HG02798 (cell line): ENCODE results near the gene NACA.
"Not testable (repeated sequence)": the region's sequence is repeated elsewhere in the genome, so short reads cannot be mapped to it uniquely, and the experiment has no call there.

Source experiments
- ATAC-seq: cut with Tn5 transposase; IDR thresholded peaks from one replicate; pipeline ENCODE4 v1.9.1; 2021; ENCODE audit warnings: mild to moderate bottlenecking; ENCODE audit not compliant: unreplicated experiment, poor library complexity

NACA gene

DNA sequence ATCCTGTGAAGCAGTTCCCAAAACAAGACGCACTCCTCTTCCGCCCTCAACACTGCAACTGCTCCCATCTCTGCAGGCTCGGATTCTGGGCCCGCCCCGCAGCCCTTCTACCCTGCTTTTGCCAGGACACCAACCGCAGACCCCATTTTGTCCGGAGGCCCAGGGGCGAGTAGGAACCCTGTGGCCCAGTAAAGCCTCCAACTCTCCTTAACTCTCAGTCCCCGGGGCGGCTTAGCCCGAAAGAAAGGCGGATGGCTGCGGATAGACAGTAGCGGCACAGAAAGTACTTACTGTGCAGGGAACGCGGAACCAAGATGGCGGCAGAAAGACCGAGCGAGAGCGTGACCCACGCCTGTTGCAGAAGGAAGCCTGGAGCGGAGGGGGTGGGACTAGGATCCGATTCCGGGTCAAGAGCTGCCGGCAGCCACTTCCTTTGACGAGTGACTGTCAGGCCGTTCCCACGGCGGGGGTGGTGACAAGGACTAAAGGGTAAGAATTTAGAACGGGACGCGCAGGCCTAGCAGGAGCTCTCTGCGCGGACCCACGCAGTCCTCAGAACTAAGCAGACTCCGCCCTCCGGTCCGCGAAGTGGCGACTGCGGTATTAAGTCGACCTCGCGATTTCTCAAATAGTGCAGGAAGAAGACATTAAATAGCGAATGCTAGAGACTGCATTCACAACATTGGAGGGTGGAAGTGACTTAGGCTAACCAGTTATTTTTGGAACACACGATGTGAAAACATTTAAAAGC lies at the start of gene NACA:
TSS of gene NACA (minus strand) at position 328 of the 751 bp plus-strand sequence. CDS start 778 bp downstream, outside the sequence.
- ATAC-seq, result peak; percentile 97

GRCh38 chr12:56773113-56773512 lies 48.0 kb upstream of the NACA start:
- ATAC-seq, result no peak

- ATAC-seq, result no peak
Observed at GRCh38 chr12:56772625-56773024, 47.5 kb upstream of the NACA start.

DNA sequence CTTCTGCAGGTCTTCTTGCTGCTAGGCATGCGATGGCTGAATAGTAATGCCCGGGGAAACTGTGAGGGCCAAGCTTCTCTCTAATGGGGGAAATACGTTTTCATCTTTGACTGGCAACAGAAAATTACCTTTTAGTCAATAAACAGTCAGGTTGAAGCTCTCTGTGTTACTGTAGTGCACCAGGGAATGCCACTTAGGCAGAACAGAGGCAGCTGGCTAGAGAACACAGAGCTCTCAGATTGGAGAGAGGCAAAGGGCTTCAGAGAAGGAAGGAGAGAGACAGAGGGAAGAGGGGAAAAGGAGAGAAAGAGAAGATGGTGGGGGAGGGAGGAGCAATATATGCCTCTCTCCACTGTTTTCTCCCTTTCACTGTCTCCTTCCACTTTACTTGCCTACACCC lies 44.8 kb upstream of the NACA start:
- ATAC-seq, result no peak

DNA sequence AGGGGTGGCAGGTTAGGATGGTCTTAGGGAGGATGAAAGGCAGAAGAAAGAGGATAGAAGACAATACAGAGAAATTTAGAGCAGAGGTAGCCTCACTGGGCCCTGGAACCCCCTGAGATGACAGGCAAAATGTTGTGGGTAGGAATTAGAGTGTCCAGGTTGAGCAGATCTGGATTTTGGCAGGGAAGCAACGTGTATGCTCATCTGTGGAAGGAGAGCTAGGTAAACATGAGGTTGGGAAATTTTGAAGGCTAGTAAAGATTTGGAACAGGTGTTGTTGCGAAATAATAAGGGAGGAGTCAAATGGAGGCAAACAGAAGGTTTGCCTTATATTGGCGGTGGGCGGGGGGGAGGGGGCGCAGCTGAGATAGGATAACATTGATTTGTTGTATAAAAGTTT lies 43.3 kb upstream of the NACA start:
- no peak for ATAC-seq

DNA sequence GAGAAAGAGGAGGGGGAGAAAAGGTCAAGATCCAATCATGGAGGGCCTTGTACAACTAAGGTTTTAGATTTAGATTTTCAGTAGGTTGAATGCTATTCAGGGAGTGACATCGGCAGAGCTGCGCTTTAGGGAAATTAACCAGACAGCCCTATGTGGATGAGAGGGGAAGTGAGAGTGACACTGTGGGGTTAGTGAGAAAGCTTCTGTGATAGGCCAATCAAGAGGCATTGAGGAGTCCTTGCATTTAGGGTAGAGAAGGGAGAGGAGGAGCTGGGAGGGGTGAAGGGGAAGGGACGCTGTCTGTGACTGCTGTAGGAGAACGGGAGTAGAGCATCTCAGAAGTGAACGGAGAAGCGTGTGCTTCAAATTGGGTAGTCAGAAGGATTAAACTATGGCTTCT lies 41.4 kb upstream of the NACA start:
- peak; percentile 97 for ATAC-seq

DNA sequence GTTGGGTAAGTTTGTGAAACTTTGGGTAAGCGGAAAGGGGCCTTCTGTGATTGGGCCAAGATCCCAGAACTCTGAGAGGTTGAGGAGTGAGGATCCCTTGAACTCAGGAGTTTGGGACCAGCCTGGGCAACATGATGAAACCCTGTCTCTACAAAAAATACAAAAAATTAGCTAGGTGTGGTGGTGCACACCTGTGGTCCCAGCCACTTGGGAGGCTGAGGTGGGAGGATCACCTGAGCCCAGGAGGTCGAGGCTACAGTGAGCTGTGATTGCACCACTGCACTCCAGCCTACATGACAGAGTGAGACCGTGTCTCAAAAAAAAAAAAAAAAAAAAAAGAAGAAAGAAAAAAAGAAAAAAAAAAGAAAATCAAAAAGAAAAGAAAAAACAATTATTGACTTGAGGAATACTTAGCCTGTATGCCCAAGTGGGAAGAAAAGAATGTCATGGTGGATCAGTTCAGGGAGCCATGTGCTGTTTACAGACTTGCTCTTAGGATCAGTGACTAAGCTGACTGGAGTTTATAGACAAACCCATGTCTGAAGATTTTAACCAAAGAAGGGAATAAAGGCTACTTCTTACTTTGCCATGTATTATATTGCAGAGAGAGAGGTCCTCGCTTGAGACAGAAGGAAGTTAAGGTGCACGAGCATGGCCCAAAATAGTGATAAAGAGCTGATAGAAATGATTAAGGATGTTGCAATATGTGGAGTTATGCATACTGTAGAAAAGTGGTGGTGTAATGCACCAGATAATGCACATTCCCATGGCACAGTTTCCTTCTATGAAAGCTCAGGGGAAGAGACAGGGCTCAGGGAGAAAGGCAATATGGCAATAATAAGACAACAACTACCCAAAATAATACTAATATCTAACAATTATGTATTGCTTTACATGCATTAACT lies 38.9 kb upstream of the NACA start:
- no peak for ATAC-seq

- no peak for ATAC-seq
Observed at GRCh38 chr12:56761812-56762211, 36.7 kb upstream of the NACA start.

DNA sequence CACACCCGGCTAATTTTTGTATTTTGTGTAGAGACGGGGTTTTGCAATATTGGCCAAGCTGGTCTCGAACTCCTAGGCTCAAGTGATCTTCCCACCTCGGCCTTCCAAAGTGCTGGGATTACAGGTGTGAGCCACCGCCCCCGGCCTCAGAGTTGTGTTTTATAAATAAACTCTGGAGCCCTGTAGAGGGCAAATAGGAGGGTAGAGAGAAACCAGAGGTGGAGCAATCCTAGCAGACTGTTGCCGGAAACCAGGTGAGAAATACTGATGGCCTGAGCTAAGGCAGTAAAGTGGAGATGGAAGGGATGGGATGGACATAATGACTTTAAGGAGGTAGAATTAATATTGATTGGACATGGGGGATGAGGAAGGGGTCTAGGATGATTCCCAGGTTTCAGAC lies 35.4 kb upstream of the NACA start:
- ATAC-seq, result no peak

- ATAC-seq, result no peak
Observed at GRCh38 chr12:56759263-56759908, 34.3 kb upstream of the NACA start.

DNA sequence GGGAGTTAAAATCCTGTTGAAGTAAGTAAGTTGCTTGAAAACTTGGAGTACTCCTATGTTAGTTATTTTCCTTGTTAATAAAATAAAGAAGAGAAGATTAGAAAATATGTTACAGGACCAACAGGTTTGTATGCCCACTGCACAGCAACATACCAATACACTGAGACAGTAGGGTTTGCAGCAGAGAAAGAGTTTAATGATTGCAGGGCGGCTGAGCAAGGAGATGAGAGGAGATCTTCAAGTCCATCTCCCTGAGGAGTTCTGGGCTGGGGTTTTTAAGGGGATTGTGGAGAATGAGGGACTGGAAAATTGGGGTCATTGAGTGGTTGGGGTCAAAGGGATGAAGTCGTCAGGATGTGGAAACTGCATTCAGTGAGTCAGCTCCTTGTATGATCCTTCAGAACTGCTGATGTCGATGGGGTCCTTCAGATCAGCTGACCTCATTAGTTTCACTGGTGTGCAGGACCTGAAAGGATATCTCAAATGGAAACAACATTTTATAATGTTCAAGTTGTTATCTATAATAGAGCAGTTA lies 33.7 kb upstream of the NACA start:
- ATAC-seq, result no peak

DNA sequence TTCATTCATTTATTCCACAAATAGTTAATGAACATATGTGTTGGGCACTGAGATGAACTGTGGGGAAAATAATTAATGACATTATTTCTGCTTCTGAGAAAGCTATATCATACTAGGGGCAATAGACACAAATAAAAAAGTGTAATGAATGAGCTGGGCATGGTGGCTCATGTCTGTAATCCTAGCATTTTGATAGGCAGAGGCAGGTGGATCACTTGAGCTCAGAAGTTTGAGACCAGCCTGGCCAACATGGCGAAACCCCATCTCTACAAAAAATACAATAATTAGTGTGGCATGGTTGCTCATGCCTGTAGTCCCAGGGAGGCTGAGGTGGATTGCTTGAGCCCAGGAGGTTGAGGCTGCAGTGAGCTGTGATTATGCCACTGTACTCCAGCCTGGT lies 32.9 kb upstream of the NACA start:
- ATAC-seq, result not testable (repeated sequence)

GRCh38 chr12:56753566-56753965 lies 28.5 kb upstream of the NACA start:
- ATAC-seq, result no peak

DNA sequence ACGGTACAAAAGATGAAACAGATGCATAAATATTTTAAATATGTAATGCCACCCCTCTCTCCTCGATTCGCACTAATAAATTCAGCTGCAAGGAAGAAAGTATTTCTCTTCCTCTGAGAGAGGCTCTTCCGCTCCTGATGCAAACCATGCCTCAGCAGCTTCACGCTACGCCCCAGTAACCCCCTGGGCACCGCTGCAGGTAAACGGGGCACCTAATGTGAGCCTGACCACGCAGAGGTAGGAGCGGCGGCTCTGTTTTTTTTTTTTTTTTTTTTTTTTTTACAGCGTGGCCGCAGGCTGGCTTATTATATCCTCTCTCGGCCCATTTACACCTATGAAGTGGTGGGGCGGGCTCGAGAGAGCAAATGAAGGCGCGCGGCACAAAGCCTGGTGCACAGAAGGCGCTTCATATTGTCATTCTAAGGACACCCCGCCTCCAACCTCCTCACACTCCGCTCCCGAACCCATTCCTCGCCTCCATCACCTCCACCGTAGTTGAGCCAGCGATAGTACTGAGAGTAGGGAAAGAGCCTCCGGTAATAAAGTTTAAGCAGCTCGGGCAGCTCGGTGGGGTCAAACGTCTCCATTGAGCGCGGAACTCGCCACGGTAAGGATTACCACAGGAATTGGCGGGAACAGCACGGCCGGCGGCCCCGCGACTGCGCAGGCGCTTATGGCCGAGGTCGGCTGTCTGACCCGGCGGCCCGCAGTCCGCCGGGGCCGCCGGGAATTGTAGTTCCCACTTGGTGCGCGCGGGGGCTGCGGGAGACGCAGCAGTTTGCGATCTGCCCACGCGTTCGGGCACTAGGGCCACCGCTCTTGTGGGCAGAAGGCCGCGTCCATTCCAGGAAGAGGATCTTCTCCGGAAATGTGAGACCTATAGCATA lies 26.9 kb upstream of the NACA start, which contains the start of gene PRIM1:
TSS of gene PRIM1 (minus strand) at position 612 of the 887 bp plus-strand sequence. CDS start at position 587, 25 bp downstream.
- ATAC-seq, result peak; percentile 85

DNA sequence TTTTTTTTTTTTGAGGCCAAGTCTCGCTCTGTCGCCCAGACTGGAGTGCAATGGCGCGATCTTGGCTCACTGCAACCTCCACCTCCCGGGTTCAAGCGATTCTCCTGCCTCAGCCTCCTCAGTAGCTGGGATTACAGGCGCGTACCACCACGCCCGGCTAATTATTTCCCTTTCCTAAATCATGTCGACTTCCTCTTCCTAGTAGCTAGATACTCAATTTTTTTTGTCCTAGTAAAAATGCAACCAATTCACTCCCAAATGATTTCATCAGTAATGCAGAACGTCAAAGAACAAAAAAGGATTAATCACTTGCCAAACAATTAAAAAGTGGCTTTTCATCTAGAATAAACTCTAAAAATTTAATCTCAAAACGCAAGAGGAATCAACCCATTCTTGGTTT lies 25.5 kb upstream of the NACA start:
- ATAC-seq, result not testable (repeated sequence)

- no peak for ATAC-seq
Observed at GRCh38 chr12:56749853-56750252, 24.8 kb upstream of the NACA start.

GRCh38 chr12:56749359-56749758 lies 24.3 kb upstream of the NACA start:
- no peak for ATAC-seq

DNA sequence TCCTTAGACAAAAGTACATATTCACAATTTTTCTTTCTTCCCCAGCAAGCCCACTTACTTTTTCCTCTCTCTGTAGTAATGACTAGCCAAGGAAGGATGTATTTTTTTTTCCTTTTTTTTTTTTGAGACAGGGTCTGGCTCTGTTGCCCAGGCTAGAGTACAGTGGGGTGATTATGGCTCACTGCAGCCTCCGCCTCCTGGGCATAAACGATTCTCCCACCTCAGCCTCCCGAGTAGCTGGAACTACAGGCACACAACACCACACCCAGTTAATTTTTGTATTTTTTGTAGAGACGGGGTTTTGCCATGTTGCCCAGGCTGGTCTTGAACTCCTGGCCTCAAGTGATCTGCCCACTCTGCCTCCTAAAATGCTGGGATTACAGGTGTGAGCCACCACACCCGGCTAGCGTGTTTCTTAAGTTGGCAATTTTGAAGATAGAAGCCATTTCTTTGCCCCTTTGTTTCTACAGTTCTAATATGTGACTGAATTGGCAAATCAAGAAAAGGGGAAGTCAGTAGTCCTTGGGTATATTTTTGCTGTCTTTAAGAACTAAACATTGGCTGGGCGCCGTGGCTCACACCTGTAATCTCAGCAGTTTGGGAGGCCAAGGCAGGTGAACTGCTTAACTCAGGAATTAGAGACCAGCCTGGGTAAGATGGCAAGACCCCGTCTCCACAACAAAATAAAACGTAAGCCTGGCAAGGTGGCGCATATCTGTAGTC lies 3.2 kb upstream of the NACA start:
- ATAC-seq, result no peak

DNA sequence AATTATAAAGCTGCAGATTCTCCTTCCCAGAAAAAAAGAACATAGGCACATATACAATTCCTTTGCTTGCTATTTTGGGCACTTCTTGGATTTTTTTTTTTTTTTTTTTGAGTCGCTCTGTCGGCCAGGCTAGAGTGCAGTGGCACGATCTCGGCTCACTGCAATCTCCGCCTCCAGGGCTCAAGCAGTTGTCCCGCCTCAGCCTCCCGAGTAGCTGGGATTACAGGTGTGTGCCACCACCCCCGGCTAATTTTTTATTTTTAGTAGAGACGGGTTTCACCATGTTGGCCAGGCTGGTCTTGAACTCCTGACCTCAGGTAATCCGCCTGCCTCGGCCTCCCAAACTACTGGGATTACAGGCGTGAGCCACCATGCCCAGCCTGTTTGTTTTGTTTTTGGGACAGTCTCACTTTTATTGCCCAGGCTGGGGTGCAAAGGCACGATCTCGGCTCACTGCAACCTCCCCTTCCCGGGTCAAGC lies 1.1 kb upstream of the NACA start:
- not testable (repeated sequence) for ATAC-seq
